DMS153 treated with DMSO at 0.1 percent for 48 hours (cell line): Measurements from ENCODE around the gene ZNF319.
A peak's percentile ranks its signal among the peaks of the same experiment; 100 is the strongest.

Source experiments
- DNase-seq: peaks from one replicate; lab custom pipeline; 2025; ENCODE audit not compliant: unreplicated experiment; lab: John Stamatoyannopoulos, UW

The ZNF319 gene

GRCh38 chr16:57957673-57958392, 42.6 kb downstream of the ZNF319 start:
- DNase-seq = no peak

GRCh38 chr16:57956924-57957672, 43.4 kb downstream of the ZNF319 start:
- no peak for DNase-seq

- DNase-seq = no peak
These were observed 44.1 kb downstream of the ZNF319 start for GRCh38 chr16:57956270-57956808.

- DNase-seq = no peak
These were observed 44.8 kb downstream of the ZNF319 start for GRCh38 chr16:57955572-57956188.

- no peak for DNase-seq
These were observed 46.6 kb downstream of the ZNF319 start for GRCh38 chr16:57953857-57954256.

GRCh38 chr16:57952909-57953308, 47.6 kb downstream of the ZNF319 start:
- DNase-seq = no peak

- no peak for DNase-seq
These were observed 49.1 kb downstream of the ZNF319 start for GRCh38 chr16:57951204-57951960.

GRCh38 chr16:57950382-57950781, 50.1 kb downstream of the ZNF319 start:
- DNase-seq = no peak

- DNase-seq = no peak
These were observed 50.8 kb downstream of the ZNF319 start for GRCh38 chr16:57949595-57950238.

GRCh38 chr16:57949013-57949412, 51.5 kb downstream of the ZNF319 start:
- DNase-seq = no peak

GRCh38 chr16:57948027-57948426, 52.4 kb downstream of the ZNF319 start:
- no peak for DNase-seq

GRCh38 chr16:57947261-57947660, 53.2 kb downstream of the ZNF319 start:
- no peak for DNase-seq

- DNase-seq = peak; percentile 9
These were observed 54.2 kb downstream of the ZNF319 start for GRCh38 chr16:57946181-57946801.

- no peak for DNase-seq
These were observed 54.7 kb downstream of the ZNF319 start for GRCh38 chr16:57945740-57946138.

GRCh38 chr16:57944970-57945739, 55.3 kb downstream of the ZNF319 start:
- DNase-seq = no peak
